K562 (cell line): Measurements from ENCODE around the gene WDR88. TPM values are rescaled to one million over a fixed set of nuclear protein-coding genes. Genes with fewer than 3 reads are reported as not detected.

Experiments
- ATAC-seq: fragments of 200-7000 bp; cut with Tn5 transposase; 3 replicates; pipeline ENCODE4 v1.9.1; 2020; ENCODE audit warnings: moderate library complexity
- BruUV-seq: library from RNA; stranded (reverse); fragments of 400-500 nt; replicated peaks from 2 replicates; lab custom pipeline; 2021; lab: Mats Ljungman, UMichigan
- CTCF ChIA-PET: fragments of 300-600 bp; formaldehyde crosslinking; extraction: SDS; loops from one replicate; lab custom pipeline; 2021; ENCODE audit warnings: low intra/inter-chr PET ratio; lab: Yijun Ruan, JAX
- POLR2A ChIA-PET: fragments of 300-600, 350-650 bp; sonication (Branson Sonifier 250); formaldehyde crosslinking; extraction: SDS; loops from one replicate; lab custom pipeline; 2021; ENCODE audit warnings: antibody characterized with exemption, inconsistent platforms; lab: Yijun Ruan, JAX
- DNase-seq, 4 experiments: peaks; one replicate each; pipeline versions ENCODE4 v3.0.0 to v3.0.0-alpha.2; 2011 to 2018; ENCODE audit warnings: low spot score in 3 of 4, mixed read lengths in 3 of 4; ENCODE audit errors: extremely low read depth in 1 of 4
- FAIRE-seq: peaks from 2 replicates; lab custom pipeline; 2011; peaks lifted over from hg19 to GRCh38; lab: Jason Lieb, UNC
- H2AFZ ChIP-seq: 2 replicates; pipeline ENCODE4 v1.6.0; 2011; ENCODE audit warnings: low read depth, low read length, control low read depth, inconsistent platforms
- H3K27ac ChIP-seq: fragments of 200-600 bp; 3 replicates; pipeline ENCODE4 v1.8.0; 2011; ENCODE audit warnings: low read depth, mild to moderate bottlenecking, control low read depth, inconsistent platforms, low read length, moderate library complexity, mixed read lengths; ENCODE audit errors: extremely low read depth
- H3K27me3 ChIP-seq, 2 experiments: fragments of 300-600 bp in 1 of 2; 2 replicates in 1 of 2; 3 replicates in 1 of 2; pipeline versions ENCODE4 v1.6.0 to v1.8.0; 2011; ENCODE audit warnings: inconsistent platforms in 2 of 2, low read length in 2 of 2, mild to moderate bottlenecking in 1 of 2, mixed read lengths in 1 of 2, moderate library complexity in 1 of 2; ENCODE audit not compliant: control insufficient read depth in 2 of 2, insufficient read depth in 2 of 2
- H3K36me3 ChIP-seq: fragments of 300-600 bp; 3 replicates; pipeline ENCODE4 v1.8.0; 2011; ENCODE audit warnings: mild to moderate bottlenecking, low read length, inconsistent platforms; ENCODE audit not compliant: control insufficient read depth, insufficient read depth
- H3K4me1 ChIP-seq, 2 experiments: fragments of 200-600 bp in 1 of 2; replicated peaks in 1 of 2; 2 replicates in 1 of 2; 3 replicates in 1 of 2; pipeline versions ENCODE4 v1.5.1 to v1.8.0; 2011; ENCODE audit warnings: inconsistent platforms in 2 of 2, low read length in 2 of 2, mild to moderate bottlenecking in 1 of 2, mixed read lengths in 1 of 2, moderate library complexity in 1 of 2; ENCODE audit not compliant: control insufficient read depth in 2 of 2, insufficient read depth in 2 of 2
- H3K4me2 ChIP-seq: 2 replicates; pipeline ENCODE4 v1.6.1; 2011; ENCODE audit warnings: low read length, control low read depth, inconsistent platforms, mixed read lengths; ENCODE audit not compliant: insufficient read depth
- H3K4me3 ChIP-seq: fragments of 200-600 bp; sonication (generic), shearing (Covaris generic); 2 replicates; pipeline ENCODE4 v1.5.1; 2016; ENCODE audit warnings: control low read depth, inconsistent platforms
- H3K79me2 ChIP-seq: fragments of 200-600 bp; 3 replicates; pipeline ENCODE4 v1.8.0; 2011; ENCODE audit warnings: low read length, inconsistent platforms; ENCODE audit not compliant: control insufficient read depth, insufficient read depth
- H3K9ac ChIP-seq, 2 experiments: 2 replicates each; pipeline versions ENCODE4 v1.6.0 to v1.6.1; 2011; ENCODE audit warnings: low read depth in 2 of 2, low read length in 2 of 2, control low read depth in 1 of 2, inconsistent platforms in 1 of 2, mild to moderate bottlenecking in 1 of 2, mixed read lengths in 1 of 2; ENCODE audit not compliant: insufficient read depth in 1 of 2
- H3K9me1 ChIP-seq: one replicate; pipeline ENCODE4 v1.6.0; 2011; ENCODE audit warnings: inconsistent platforms, mild to moderate bottlenecking, low read length, moderate library complexity; ENCODE audit not compliant: control insufficient read depth, insufficient read depth
- H3K9me3 ChIP-seq: replicated peaks from 2 replicates; pipeline ENCODE4 v1.5.1; 2011; ENCODE audit warnings: low read depth, low read length, inconsistent platforms; ENCODE audit not compliant: control insufficient read depth, insufficient read depth
- H4K20me1 ChIP-seq: replicated peaks from 2 replicates; pipeline ENCODE4 v1.6.1; 2011; ENCODE audit warnings: low read length, inconsistent platforms, mixed read lengths; ENCODE audit not compliant: control insufficient read depth, insufficient read depth
- COPS2 ChIP-seq: fragments of 450-650 bp; conservative IDR thresholded peaks from 2 replicates; pipeline ENCODE4 v1.6.1; 2016; ENCODE audit warnings: mild to moderate bottlenecking, moderate library complexity
- FOXM1 ChIP-seq, 2 experiments: fragments of 450-650 bp in 1 of 2; sonication (generic) in 1 of 2; formaldehyde crosslinking in 1 of 2; IDR thresholded peaks; 2 replicates each; pipeline versions ENCODE4 v1.6.1 to v1.9.0; 2017 to 2022; ENCODE audit warnings: low read depth in 2 of 2, mild to moderate bottlenecking in 2 of 2, missing genetic modification reagents in 1 of 2, moderate library complexity in 1 of 2
- NR2C2 ChIP-seq, 2 experiments: fragments of 200-800 bp in 1 of 2; sonication (Bioruptor generic) in 1 of 2; sonication (generic) in 1 of 2; formaldehyde crosslinking in 1 of 2; IDR thresholded peaks; 2 replicates each; pipeline versions ENCODE4 v1.6.1 to v1.8.0; 2016 to 2022; ENCODE audit warnings: mild to moderate bottlenecking in 1 of 2, missing compliant biosample characterization in 1 of 2, missing genetic modification characterization in 1 of 2, missing genetic modification reagents in 1 of 2
- whole genome bisulfite sequencing: fragments of 100-300 bp; shearing (Covaris generic); methylation state at CpG from one replicate; pipeline ENCODE4 v1.1.6; 2016; ENCODE audit warnings: low coverage, mixed read lengths; ENCODE audit not compliant: insufficient coverage; ENCODE audit errors: missing lambda C conversion rate; 5-methylcytosine and 5-hydroxymethylcytosine counted together
- in situ Hi-C: fragments of 300-500 bp; cut with MboI; formaldehyde crosslinking; loops from 4 replicates; pipeline ENCODE4 v1.15.0; 2018; ENCODE audit warnings: inconsistent platforms, mixed read lengths
- intact Hi-C: fragments of 100-400 bp; cut with micrococcal nuclease; formaldehyde crosslinking; loops from 2 replicates; pipeline ENCODE4 v1.14.2; 2022
- polyA plus RNA-seq, 8 experiments: library from polyadenylated mRNA; depleted of rRNA in 4 of 8; stranded (reverse) in 5 of 8; unstranded in 3 of 8; fragments of >200 nt; fragmentation: Nextera tagmentation in 2 of 8; fragmentation: Illumina TruSeq in 1 of 8; extraction: Ambion mirVana in 2 of 8; extraction: Trizol in 1 of 8; gene quantifications; 2 replicates each; pipeline versions ENCODE4 v1.2.1 to v1.2.3, GENCODE V29; 2011 to 2014; ENCODE audit warnings: inconsistent platforms in 1 of 8, missing spikeins in 1 of 8
- total RNA-seq, 7 experiments: library from RNA; depleted of rRNA in 6 of 7; stranded (reverse); fragments of >200 nt in 6 of 7; fragmentation: Illumina TruSeq in 2 of 7; extraction: Trizol in 2 of 7; gene quantifications; 2 replicates each; pipeline versions ENCODE4 v1.2.1 to v1.2.3, GENCODE V29; 2011 to 2021; ENCODE audit warnings: low replicate concordance in 1 of 7

Gene WDR88
- total and polyA plus RNA-seq, 9 of the 15 experiments (the other 6 are each of a cell fraction or from before 2014, with no cell fraction given), result 0.03 to 0.04 TPM; not detected in 7

DNA sequence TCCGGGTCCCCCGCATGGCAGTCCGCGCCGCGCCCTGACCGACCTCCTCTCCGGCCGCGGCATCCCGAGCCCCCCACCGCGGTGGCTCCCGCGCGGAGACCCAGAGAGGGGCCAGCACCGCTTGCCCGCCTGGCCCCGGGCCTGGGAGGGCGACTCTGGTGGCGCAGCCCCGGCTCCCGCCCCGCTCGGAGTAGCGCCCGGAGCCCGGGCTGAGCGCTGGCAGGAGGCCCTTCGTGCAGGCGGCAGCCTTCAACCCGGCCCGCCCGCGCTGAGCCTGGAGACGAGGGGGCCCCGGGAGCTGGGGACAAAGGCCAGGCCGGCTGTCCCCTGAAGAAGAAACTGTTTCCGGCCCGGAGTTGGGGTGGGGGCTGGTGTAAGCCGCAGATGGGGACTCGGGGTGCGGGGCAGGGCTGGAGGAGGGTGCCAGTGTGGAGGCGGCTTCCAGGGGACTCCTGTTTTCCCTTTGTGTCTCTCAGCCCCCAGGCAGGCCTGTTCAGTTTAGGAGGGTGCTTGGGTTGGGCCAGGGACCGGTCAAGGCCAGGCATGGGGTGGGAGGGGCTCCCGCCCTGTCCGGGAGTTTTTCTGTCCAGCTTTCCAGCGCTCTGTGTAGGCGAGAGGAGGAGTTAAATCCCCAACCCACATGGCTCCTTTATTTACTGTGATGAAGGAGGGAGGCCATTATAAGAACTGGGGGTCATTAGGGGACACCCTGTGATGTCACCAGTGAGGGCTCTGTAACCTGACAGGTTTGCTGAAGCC lies 63.2 kb downstream of the WDR88 start:
- in situ Hi-C loops, result no loop called here
- Histone ChIP-seq H3K9me3 (no peaks in the 10 kb centered on the region), H3K27ac (no peak overlapping the region), H3K9me1 (no peaks in the 10 kb centered on the region), H3K4me3 (no peak overlapping the region), H3K9ac (no peak overlapping the region), H4K20me1 (no peaks in the 10 kb centered on the region), H3K36me3 (no peaks in the 10 kb centered on the region), H3K4me1 (no peaks in the 10 kb centered on the region; a peak in 2 of 5 replicates), H3K79me2 (no peaks in the 10 kb centered on the region), H3K27me3 (peaks cover 0 to 31% of the 10 kb centered on the region in 2 experiments; a peak in 4 of 5 replicates), H3K4me2 (no peak overlapping the region), H2AFZ (no peak overlapping the region)
- intact Hi-C loops, result no loop called here
- ATAC-seq (no peak), FAIRE-seq (no peak), DNase-seq (no peak)
- WGBS, result 9% methylated on average over 19 of the region's 49 CpGs
- ChIA-PET CTCF (no interaction called here), POLR2A (interaction anchor here (0.7 kb wide), 1 partner anchor 17 kb away, joined by 3 read pairs; no protein-coding TSS in a partner anchor)
- BruUV-seq, result no TSS peak
- no peak for TF ChIP-seq NR2C2 (CRISPR knock-in tag; IDR thresholded peaks at IDR 0.05)
- no peak for TF ChIP-seq NR2C2 (tag; IDR thresholded peaks at IDR 0.05)
- TF ChIP-seq FOXM1 (IDR thresholded peaks at IDR 0.05; ENCODE audit: low read depth), result no peak
- no peak for TF ChIP-seq FOXM1 (CRISPR knock-in tag; IDR thresholded peaks at IDR 0.05; ENCODE audit: low read depth)
- no peak for TF ChIP-seq COPS2
